Measurements from ENCODE around the gene OXCT1. TPM values are rescaled to one million over a fixed set of nuclear protein-coding genes. Genes with fewer than 3 reads are reported as not detected.

The OXCT1 gene
- total and polyA plus RNA-seq, 2 of the 13 experiments (the other 11 are each of a cell fraction or from before 2014, with no cell fraction given), result 0.92 to 4.7 TPM

DNA sequence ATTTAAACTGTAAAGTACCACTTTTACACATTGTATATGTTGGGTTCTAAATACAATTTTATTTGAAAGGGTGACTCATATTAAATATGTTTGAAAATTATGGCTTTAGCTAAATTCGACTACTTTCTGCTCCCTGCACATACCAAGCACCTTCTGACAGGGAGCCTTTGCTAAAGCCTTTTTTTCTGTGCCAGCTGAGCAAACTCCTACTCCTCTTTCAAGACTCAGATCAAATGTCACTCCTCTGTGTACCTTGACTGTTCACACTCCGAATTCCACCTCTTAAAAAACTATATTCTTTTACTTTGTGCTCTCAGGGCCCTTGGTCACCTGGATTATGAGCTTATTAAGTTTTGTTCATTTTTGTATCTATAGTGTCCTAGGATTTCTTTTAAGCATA, 6.5 kb upstream of the OXCT1 start:
- no peaks in the 10 kb centered on the region for H3K36me3 ChIP-seq (replicated peaks in 1 of 2; ENCODE audit: control insufficient read depth in 1 of 2, insufficient read depth in 2 of 2, low read length in 2 of 2)
- no peaks in the 10 kb centered on the region for H3K79me2 ChIP-seq (ENCODE audit: insufficient read depth, low read length)
- no peak overlapping the region for H3K4me3 ChIP-seq (replicated peaks in 1 of 3; ENCODE audit: insufficient read depth in 1 of 3, low read depth in 2 of 3, low read length in 3 of 3)
- 1% methylated on average over 2 of the region's 2 CpGs for WGBS (ENCODE audit: low lambda C conversion rate)
- FAIRE-seq, result no peak
- no peaks in the 10 kb centered on the region for H3K27me3 ChIP-seq (ENCODE audit: control insufficient read depth in 1 of 2, insufficient read depth in 2 of 2, low read length in 2 of 2)
- no peak overlapping the region for H2AFZ ChIP-seq (ENCODE audit: low read length)
- no peaks in the 10 kb centered on the region for H4K20me1 ChIP-seq (ENCODE audit: insufficient read depth, low read length)
- H3K27ac ChIP-seq (ENCODE audit: extremely low read length, insufficient read depth, low read length), result no peak overlapping the region
- H3K9me3 ChIP-seq (ENCODE audit: low read length), result no peaks in the 10 kb centered on the region
- H3K4me1 ChIP-seq (ENCODE audit: insufficient read depth, low read length), result peaks cover 20% of the 10 kb centered on the region
- no peak for ATAC-seq
- no TSS peak for BruUV-seq (replicated peaks)
- no peak overlapping the region for H3K9ac ChIP-seq (ENCODE audit: insufficient read depth, low read depth, low read length)
- TF ChIP-seq ATF1 (CRISPR knock-in tag; IDR thresholded peaks at IDR 0.05) (no peak), ZNF567 (CRISPR knock-in tag; IDR thresholded peaks at IDR 0.05; ENCODE audit: borderline replicate concordance) (no peak), ZIK1 (CRISPR knock-in tag; IDR thresholded peaks at IDR 0.05; ENCODE audit: borderline replicate concordance, low read depth) (no peak), ZNF839 (CRISPR knock-in tag; IDR thresholded peaks at IDR 0.05; ENCODE audit: borderline replicate concordance) (no peak), ZNF724P (CRISPR knock-in tag; IDR thresholded peaks at IDR 0.05; ENCODE audit: borderline replicate concordance) (no peak), NKX3-1 (CRISPR knock-in tag; IDR thresholded peaks at IDR 0.05) (no peak)
- TF ChIP-seq, protein P1, sequence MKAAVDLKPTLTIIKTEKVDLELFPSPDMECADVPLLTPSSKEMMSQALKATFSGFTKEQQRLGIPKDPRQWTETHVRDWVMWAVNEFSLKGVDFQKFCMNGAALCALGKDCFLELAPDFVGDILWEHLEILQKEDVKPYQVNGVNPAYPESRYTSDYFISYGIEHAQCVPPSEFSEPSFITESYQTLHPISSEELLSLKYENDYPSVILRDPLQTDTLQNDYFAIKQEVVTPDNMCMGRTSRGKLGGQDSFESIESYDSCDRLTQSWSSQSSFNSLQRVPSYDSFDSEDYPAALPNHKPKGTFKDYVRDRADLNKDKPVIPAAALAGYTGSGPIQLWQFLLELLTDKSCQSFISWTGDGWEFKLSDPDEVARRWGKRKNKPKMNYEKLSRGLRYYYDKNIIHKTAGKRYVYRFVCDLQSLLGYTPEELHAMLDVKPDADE (CRISPR knock-in tag; IDR thresholded peaks at IDR 0.05), result no peak
- TF ChIP-seq, protein P2, sequence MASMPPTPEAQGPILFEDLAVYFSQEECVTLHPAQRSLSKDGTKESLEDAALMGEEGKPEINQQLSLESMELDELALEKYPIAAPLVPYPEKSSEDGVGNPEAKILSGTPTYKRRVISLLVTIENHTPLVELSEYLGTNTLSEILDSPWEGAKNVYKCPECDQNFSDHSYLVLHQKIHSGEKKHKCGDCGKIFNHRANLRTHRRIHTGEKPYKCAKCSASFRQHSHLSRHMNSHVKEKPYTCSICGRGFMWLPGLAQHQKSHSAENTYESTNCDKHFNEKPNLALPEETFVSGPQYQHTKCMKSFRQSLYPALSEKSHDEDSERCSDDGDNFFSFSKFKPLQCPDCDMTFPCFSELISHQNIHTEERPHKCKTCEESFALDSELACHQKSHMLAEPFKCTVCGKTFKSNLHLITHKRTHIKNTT (CRISPR knock-in tag; IDR thresholded peaks at IDR 0.05), result no peak
- in situ Hi-C loops (cut with HindIII; ENCODE audit: extremely low pct_ligation_motif_present, low pct_unique_long_range_greater_than_20kb) (no loop called here), intact Hi-C loops (cut with micrococcal nuclease; ENCODE audit: unreplicated experiment) (no loop called here)
- CTCF ChIA-PET (ENCODE audit: low intra/inter-chr PET ratio, low total read pairs), result no interaction called here
- H3K4me2 ChIP-seq (ENCODE audit: low read depth, low read length), result no peak overlapping the region
- DNase-seq (ENCODE audit: low spot score), result no peak
- POLR2A ChIA-PET, result interaction anchor here (1.1 kb wide), 1 partner anchor 27 kb away, joined by 3 read pairs; the partner anchor contains the start of gene RIMOC1
